Gastroesophageal sphincter (tissue), 4 donors: ENCODE results near the gene ASB11. TPM values are rescaled to one million over a fixed set of nuclear protein-coding genes. Genes with fewer than 3 reads are reported as not detected.

Experiments
- ATAC-seq: fragments of 150-250 bp; one replicate; pipeline ENCODE4 v1.9.1; 2016; ENCODE audit warnings: mild to moderate bottlenecking, moderate library complexity
- H3K27ac ChIP-seq, 4 donors: fragments of 200-600 bp; sonication (generic) in 3 of 4; 1 replicate in 3 of 4; 2 replicates in 1 of 4; pipeline ENCODE4 v1.5.1; 2016 to 2019
- H3K27me3 ChIP-seq: fragments of 200-600 bp; sonication (generic); one replicate; pipeline ENCODE4 v1.5.1; 2019
- H3K36me3 ChIP-seq, 2 donors: fragments of 200-600 bp; sonication (generic); one replicate each; pipeline ENCODE4 v1.5.1; 2019; ENCODE audit warnings: control low read depth in 1 of 2
- H3K4me1 ChIP-seq, 3 donors: fragments of 200-600 bp; sonication (generic); 1 replicate in 2 of 3; 2 replicates in 1 of 3; pipeline ENCODE4 v1.5.1; 2016 to 2019; ENCODE audit warnings: control low read depth in 2 of 3
- H3K4me3 ChIP-seq, 2 donors: fragments of 200-600 bp; sonication (generic); one replicate each; pipeline ENCODE4 v1.5.1; 2019; ENCODE audit warnings: mild to moderate bottlenecking in 1 of 2, moderate library complexity in 1 of 2
- H3K9me3 ChIP-seq, 3 donors: fragments of 200-600 bp; sonication (generic); one replicate each; pipeline ENCODE4 v1.5.1; 2017 to 2019; ENCODE audit warnings: control low read depth in 2 of 3
- CTCF ChIP-seq, 4 experiments: fragments of 200-600 bp in 2 of 4; fragments of 450-650 bp in 2 of 4; sonication (generic) in 1 of 4; IDR thresholded peaks; one replicate each; pipeline ENCODE4 v1.5.1; 2017 to 2019; ENCODE audit warnings: antibody characterized with exemption in 4 of 4, mild to moderate bottlenecking in 2 of 4, moderate library complexity in 2 of 4
- EP300 ChIP-seq: sonication (generic); formaldehyde crosslinking; IDR thresholded peaks from one replicate; pipeline ENCODE4 v1.6.1; 2017; ENCODE audit warnings: antibody characterized with exemption, mild to moderate bottlenecking
- POLR2A ChIP-seq, 2 donors: fragments of 450-650 bp; IDR thresholded peaks; one replicate each; pipeline ENCODE4 v1.6.1; 2017; ENCODE audit warnings: antibody characterized with exemption in 2 of 2, mild to moderate bottlenecking in 2 of 2, moderate library complexity in 1 of 2
- POLR2AphosphoS5 ChIP-seq: sonication (generic); formaldehyde crosslinking; IDR thresholded peaks from one replicate; pipeline ENCODE4 v1.6.1; 2017; ENCODE audit warnings: antibody characterized with exemption
- WGBS, 2 donors: methylation state at CpG; one replicate each; pipeline ENCODE4 v1.1.5; 2018; ENCODE audit warnings: low coverage in 1 of 2; 5-methylcytosine and 5-hydroxymethylcytosine counted together
- total RNA-seq, 4 donors: library from RNA; depleted of rRNA; stranded (reverse); fragments of >200 nt; gene quantifications; one replicate each; pipeline ENCODE4 v1.1.0, GENCODE V29; 2016

The ASB11 gene
- total RNA-seq, 4 donors from 2014 or later, result 0.67 TPM; not detected in 3

- Histone ChIP-seq H3K27me3 (no peaks in the 10 kb centered on the region), H3K36me3 (no peaks in the 10 kb centered on the region), H3K4me1 (no peaks in the 10 kb centered on the region), H3K4me3 (no peak overlapping the region), H3K27ac (no peak overlapping the region), H3K9me3 (no peaks in the 10 kb centered on the region)
- peak; percentile 79 for ATAC-seq
- WGBS, 2 donors, result 6 to 14% methylated on average over 2 of the region's 2 CpGs
- no peak for TF ChIP-seq EP300
- no peak for TF ChIP-seq POLR2A (IDR thresholded peaks at IDR 0.05)
- peak; percentile 9 to 66 (median 50) for TF ChIP-seq CTCF (IDR thresholded peaks at IDR 0.05)
- TF ChIP-seq POLR2AphosphoS5, result no peak
Measured at GRCh38 chrX:15349046-15349445, 33.6 kb upstream of the ASB11 start.

GRCh38 chrX:15345976-15346375 lies 30.5 kb upstream of the ASB11 start:
- H3K4me1 ChIP-seq, result no peaks in the 10 kb centered on the region
- TF ChIP-seq POLR2AphosphoS5 (no peak), POLR2A (IDR thresholded peaks at IDR 0.05) (no peak), EP300 (no peak), CTCF (IDR thresholded peaks at IDR 0.05) (no peak)
- H3K9me3 ChIP-seq, result no peaks in the 10 kb centered on the region
- WGBS, 2 donors, result 61% methylated on average over 3 of the region's 3 CpGs; no CpG with 5 or more reads in 1 of the 2 donors
- H3K27ac ChIP-seq, result no peak overlapping the region
- H3K36me3 ChIP-seq, result no peaks in the 10 kb centered on the region
- H3K27me3 ChIP-seq, result no peaks in the 10 kb centered on the region
- H3K4me3 ChIP-seq, result no peak overlapping the region
- ATAC-seq, result no peak

- H3K9me3 ChIP-seq, result no peaks in the 10 kb centered on the region
- H3K4me1 ChIP-seq, result no peaks in the 10 kb centered on the region
- H3K4me3 ChIP-seq, result no peak overlapping the region
- no peaks in the 10 kb centered on the region for H3K36me3 ChIP-seq
- no peak for TF ChIP-seq EP300
- no peak for TF ChIP-seq CTCF (IDR thresholded peaks at IDR 0.05)
- no peak for TF ChIP-seq POLR2AphosphoS5
- no peak for TF ChIP-seq POLR2A (IDR thresholded peaks at IDR 0.05)
- no peak overlapping the region for H3K27ac ChIP-seq
- H3K27me3 ChIP-seq, result no peaks in the 10 kb centered on the region
- ATAC-seq, result no peak
Measured at GRCh38 chrX:15344106-15344505, 28.7 kb upstream of the ASB11 start.

- H3K4me3 ChIP-seq, result no peak overlapping the region
- ATAC-seq, result peak; percentile 86
- TF ChIP-seq CTCF (IDR thresholded peaks at IDR 0.05) (no peak), EP300 (no peak), POLR2A (IDR thresholded peaks at IDR 0.05) (no peak), POLR2AphosphoS5 (peak; percentile 25)
- H3K36me3 ChIP-seq, result no peaks in the 10 kb centered on the region
- H3K27me3 ChIP-seq, result no peaks in the 10 kb centered on the region
- H3K27ac ChIP-seq, result no peak overlapping the region
- H3K9me3 ChIP-seq, result no peaks in the 10 kb centered on the region
- WGBS, 2 donors, result 42 to 84% methylated on average over 1 to 2 of the region's 5 CpGs
- no peaks in the 10 kb centered on the region for H3K4me1 ChIP-seq
Measured at GRCh38 chrX:15343075-15343476, 27.6 kb upstream of the ASB11 start.

GRCh38 chrX:15340867-15341266 lies 25.4 kb upstream of the ASB11 start:
- H3K36me3 ChIP-seq, result no peaks in the 10 kb centered on the region
- H3K4me1 ChIP-seq, result peaks cover 0 to 6% (median 0%) of the 10 kb centered on the region in 3 donors
- no peak for ATAC-seq
- H3K9me3 ChIP-seq, result no peaks in the 10 kb centered on the region
- no peaks in the 10 kb centered on the region for H3K27me3 ChIP-seq
- 92% methylated on average over 2 of the region's 2 CpGs; no CpG with 5 or more reads in 1 of the 2 donors for WGBS, 2 donors
- H3K27ac ChIP-seq, result no peak overlapping the region
- H3K4me3 ChIP-seq, result no peak overlapping the region
- TF ChIP-seq POLR2AphosphoS5 (no peak), CTCF (IDR thresholded peaks at IDR 0.05) (no peak), POLR2A (IDR thresholded peaks at IDR 0.05) (no peak)
